Measurements from ENCODE around the gene HOXA7.

DNA sequence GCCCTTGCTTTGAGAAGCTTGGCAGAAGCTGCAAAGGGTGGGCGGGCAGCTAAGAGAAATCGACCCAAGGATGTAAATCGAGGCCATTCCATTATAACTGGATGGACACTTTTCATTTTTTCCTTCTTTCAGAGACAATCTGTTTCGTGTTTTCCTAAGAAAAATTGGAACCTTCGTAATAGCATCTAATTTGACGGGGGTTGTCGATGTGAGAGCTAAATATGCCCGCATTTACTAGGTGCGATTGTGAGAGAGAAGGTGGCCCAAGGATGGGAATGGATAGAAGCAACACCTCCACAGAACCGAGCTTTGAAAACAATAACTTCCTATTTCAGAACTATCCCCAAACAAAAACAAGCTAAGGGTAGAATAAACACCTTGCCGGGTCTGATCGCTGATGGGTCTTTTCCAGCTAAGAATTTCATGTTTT is 25.1 kb downstream of the HOXA7 start:
- TF ChIP-seq CTCF (tag by site-specific recombination; IDR thresholded peaks at IDR 0.05), result no peak
- no peak for TF ChIP-seq ZNF621 (tag by site-specific recombination; IDR thresholded peaks at IDR 0.05)
- TF ChIP-seq OSR2 (tag by site-specific recombination; IDR thresholded peaks at IDR 0.05), result no peak
- TF ChIP-seq ZBTB8A (tag by site-specific recombination; IDR thresholded peaks at IDR 0.05), result no peak
- no peak for TF ChIP-seq ZNF660 (tag by site-specific recombination; IDR thresholded peaks at IDR 0.05)
- TF ChIP-seq BCL11A (tag by site-specific recombination; IDR thresholded peaks at IDR 0.05; ENCODE audit: low read depth), result no peak
- no peak for TF ChIP-seq MYNN (tag by site-specific recombination; IDR thresholded peaks at IDR 0.05; ENCODE audit: borderline replicate concordance)
- no peak for TF ChIP-seq MEIS1 (CRISPR knock-in tag; IDR thresholded peaks at IDR 0.05; ENCODE audit: borderline replicate concordance)
- no peak for TF ChIP-seq PBX3 (CRISPR knock-in tag; IDR thresholded peaks at IDR 0.05)
- TF ChIP-seq ZNF423 (tag by site-specific recombination; IDR thresholded peaks at IDR 0.05), result no peak
